GM03348 (cell line): ENCODE data around the gene SERPINA9.
"Not testable (repeated sequence)": the region's sequence is repeated elsewhere in the genome, so short reads cannot be mapped to it uniquely, and the experiment has no call there.

Experiments
- DNase-seq: peaks from one replicate; pipeline ENCODE4 v3.0.0; 2012; ENCODE audit warnings: low spot score

SERPINA9 gene, protein sequence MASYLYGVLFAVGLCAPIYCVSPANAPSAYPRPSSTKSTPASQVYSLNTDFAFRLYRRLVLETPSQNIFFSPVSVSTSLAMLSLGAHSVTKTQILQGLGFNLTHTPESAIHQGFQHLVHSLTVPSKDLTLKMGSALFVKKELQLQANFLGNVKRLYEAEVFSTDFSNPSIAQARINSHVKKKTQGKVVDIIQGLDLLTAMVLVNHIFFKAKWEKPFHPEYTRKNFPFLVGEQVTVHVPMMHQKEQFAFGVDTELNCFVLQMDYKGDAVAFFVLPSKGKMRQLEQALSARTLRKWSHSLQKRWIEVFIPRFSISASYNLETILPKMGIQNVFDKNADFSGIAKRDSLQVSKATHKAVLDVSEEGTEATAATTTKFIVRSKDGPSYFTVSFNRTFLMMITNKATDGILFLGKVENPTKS

DNA sequence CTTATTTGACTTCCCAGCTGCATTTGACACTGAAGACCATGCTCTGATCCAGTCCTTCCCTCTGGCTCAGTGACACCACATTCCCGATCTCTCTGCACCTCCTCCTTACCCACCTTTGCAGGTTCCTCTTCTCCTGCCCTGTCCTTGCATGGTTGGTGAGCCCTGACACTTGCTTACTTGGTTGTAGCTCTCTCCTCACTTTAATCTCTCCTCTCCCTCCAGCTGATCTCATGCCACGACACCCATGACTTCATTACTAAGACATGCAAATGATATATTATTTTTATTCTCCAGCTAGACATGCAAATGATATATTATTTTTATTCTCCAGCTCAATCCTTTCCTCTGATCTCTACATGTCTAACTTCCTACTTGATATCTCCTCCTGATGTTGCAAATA, at the start of gene SERPINA9:
Gene SERPINA9, minus strand, starts transcription at position 175 of the 400 bp plus-strand sequence. CDS start 6,357 bp downstream, outside the sequence.
- DNase-seq: no peak

- no peak for DNase-seq
These were observed 48.1 kb upstream of the SERPINA9 start for GRCh38 chr14:94524093-94524492.

GRCh38 chr14:94523265-94523664, 47.3 kb upstream of the SERPINA9 start:
- DNase-seq: no peak

GRCh38 chr14:94522115-94522724, 46.2 kb upstream of the SERPINA9 start:
- DNase-seq: no peak

DNA sequence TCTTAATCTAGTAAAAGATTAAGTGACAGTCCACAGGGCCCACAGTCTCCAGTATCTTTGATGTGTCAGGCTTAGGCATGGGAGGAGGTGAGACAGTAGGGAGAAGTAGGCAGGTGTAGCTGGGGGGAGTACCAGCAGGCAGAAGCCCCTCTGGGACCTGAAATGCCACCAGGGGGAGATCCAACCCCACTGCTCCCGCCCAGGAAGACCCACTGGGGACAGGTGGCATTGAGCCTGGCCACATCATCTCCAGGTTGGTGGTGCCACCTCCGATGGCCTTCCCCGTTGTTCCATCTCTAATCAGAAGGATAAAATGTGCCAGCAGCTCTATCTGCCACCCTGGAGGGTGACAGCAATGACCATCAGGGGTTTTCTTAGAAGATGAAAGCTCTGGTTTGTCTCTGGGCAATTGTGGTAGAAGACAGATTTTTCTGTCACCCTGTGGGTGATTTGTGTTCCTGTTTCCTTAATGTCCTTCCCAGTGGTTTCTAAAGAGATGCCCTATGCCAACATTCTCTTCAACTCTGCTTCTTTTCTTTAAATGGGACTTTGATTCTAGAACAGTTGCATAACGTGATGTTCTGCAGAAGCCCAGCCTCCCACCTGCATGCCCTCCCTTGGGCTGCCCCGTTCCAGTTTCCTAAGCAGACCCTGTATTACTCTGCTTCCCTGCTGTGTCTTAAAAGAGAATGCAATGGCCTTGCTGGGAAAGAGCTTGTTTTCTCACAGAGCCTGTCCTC, 45.5 kb upstream of the SERPINA9 start:
- DNase-seq: no peak

GRCh38 chr14:94517641-94518257, 41.8 kb upstream of the SERPINA9 start:
- no peak for DNase-seq

GRCh38 chr14:94517248-94517640, 41.2 kb upstream of the SERPINA9 start:
- DNase-seq: no peak

DNA sequence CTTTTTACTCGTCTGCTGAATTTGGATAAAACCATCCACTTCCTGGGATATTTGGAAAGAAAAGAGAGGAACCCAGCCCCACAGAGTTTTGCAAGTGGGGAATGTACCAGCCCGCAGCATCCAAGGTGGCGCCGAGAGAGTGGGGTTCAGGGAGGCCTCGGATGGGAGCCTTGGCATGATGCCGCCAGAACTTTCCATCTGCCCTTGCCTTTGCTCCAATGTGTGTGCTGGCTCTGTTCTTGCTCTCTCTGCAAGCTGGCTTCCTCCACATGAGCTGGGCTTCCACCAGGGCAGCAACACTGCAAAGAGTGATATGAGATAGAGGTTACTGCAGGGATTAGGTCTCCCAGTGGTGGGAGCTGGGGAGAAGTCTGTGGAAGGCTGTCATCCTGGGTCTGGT, 39.9 kb upstream of the SERPINA9 start:
- no peak for DNase-seq

- no peak for DNase-seq
These were observed 39.4 kb upstream of the SERPINA9 start for GRCh38 chr14:94515426-94515825.

DNA sequence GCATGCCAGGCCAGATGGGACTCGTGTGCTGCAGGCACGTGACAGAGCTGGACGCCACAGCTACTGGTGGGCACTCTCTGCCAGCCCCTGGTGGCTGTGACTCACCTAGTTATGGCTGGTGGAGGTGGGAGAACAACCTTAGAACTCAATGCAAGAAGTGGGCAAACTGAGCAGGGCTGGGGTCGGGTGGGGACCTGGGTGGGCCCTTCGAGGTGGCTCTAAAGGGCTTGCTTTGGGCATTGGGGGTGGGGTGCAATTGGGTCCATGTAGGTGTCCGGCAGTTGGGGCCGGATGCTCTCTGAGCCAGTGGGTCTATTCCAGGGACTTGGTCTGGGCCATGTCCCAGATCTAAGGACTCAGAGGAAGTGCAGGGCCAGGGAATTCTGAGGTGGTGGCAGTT, 38.4 kb upstream of the SERPINA9 start:
- DNase-seq: no peak

GRCh38 chr14:94510481-94510880, 34.5 kb upstream of the SERPINA9 start:
- not testable (repeated sequence) for DNase-seq

DNA sequence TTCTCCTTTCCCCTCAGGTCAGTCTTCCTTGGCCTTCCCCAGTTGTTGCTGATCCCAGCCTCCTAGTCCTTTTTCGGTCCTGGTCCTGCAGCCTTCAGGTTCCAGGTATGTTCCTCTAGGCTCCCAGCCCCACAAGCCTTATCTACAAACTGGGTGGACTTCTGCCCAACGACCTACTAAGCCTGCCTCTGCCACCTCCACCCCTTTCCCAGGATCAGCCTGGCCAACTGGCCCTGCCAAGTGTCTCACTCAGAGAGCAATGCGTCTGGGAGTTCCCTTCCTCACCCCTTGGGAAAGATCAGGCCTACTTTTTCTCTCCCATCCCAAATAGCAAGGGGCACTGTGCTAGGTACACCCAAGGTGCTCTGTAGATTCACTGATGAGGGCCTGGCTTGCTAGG, 33.4 kb upstream of the SERPINA9 start, which contains the start of gene SERPINA12:
Gene SERPINA12, minus strand, starts transcription at position 114 of the 400 bp plus-strand sequence. CDS start 11,072 bp downstream, outside the sequence.
- no peak for DNase-seq

DNA sequence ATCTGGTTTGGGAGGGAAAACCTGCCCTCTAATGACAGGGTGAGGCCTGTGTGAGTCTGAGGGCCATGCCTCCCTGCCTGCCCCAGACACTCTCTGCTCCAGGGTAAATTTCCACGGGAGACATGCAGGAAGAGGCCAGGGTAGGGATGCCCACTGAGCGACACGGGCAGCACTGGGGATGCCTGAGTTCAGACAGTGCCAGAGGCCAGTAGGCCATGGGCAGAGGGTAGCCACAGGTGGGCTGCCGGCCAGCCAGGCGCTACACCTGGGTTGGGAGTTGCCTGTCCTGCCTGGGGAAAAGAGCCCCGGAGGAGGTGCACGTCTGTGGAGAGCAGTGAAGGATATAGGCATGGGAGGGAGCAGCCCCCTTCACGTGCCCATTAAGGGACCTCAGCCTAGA, 29.6 kb upstream of the SERPINA9 start:
- DNase-seq: no peak

DNA sequence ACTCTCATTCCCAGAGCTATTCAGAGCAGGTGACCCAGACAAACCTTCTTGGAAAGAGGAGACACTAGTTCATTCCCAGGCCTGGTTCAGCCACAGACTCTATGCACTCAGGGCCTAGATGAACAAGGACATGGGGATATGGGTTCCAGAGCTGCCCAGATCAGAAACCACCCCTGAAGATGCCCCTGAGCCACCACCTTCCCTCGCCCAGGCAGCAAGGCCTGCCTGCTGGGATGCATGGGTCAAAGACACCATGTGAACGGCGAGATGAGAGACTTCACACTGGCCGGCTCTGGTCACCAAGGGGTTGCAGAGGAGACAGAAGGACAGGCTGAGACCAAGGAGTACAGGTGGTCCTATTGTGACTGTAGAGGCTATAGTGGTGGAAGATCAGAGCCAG, 29.2 kb upstream of the SERPINA9 start:
- DNase-seq: no peak

GRCh38 chr14:94501588-94502516, 25.9 kb upstream of the SERPINA9 start:
- DNase-seq: no peak

DNA sequence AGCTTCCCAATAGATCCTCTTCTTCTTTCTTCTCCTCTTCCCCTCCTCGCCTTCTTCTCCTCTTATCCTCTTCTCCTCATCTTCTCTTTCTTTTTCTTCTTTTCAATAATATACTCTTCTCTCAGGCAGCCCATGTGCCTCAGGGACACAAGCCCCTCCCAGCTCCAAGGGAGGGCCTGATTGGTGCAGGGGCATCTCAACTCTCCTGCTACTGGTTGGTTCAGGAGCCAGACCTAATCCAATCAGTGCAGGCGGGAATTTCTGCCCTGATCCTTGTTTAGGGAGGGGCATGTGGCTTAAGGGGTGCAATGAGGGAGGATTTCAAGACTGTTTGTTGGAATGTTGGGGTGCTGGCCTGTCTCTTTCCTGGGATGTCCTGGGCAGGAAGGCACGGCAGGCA, 24.3 kb upstream of the SERPINA9 start:
- DNase-seq: no peak

DNA sequence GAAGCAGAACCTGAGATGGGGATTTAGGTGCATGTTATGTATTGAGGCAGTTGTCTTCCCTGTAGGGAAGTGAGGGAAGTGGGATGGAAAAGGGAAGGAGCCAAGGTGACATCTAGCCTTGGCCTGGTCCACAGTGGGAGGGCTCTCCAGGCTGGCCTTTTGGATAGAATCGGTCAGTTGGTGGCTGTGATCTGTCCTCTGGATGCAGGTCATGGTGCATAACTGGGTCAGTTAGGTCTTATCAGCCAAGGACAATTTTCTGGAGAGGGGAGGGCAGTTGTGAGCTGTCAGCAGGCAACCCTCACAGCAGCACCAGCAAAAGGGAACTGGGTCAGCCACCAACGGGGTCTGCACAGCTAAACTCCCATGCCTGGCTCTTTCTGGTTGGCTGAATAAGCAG, 23.7 kb upstream of the SERPINA9 start:
- no peak for DNase-seq

- no peak for DNase-seq
These were observed 22.2 kb upstream of the SERPINA9 start for GRCh38 chr14:94498215-94498614.

GRCh38 chr14:94494085-94494484, 18.1 kb upstream of the SERPINA9 start:
- DNase-seq: no peak

- DNase-seq: no peak
These were observed 15.5 kb upstream of the SERPINA9 start for GRCh38 chr14:94491511-94491910.

DNA sequence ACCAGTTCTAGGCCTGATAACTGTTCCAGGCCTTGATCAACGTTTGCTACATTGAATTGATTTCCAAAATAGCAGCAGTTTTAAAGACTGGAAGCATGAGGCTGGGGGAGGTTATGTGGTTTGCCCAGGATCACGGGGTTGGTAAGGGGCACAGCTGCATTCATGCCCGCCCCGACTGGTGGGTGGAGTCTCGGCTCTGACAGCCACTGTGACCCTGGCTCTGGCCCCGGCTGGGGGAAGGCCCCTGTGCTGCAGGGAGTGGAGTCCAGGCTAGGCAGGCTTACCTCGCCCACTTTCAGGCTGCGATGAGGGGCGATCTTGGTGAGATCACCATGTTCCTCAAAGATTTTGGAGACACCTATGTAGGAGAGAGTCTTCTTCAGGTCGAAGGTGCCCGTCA, 13.3 kb upstream of the SERPINA9 start:
- DNase-seq: no peak
